Measurements from ENCODE around the gene TCHP.

Gene TCHP

GRCh38 chr12:109953656-109954055 lies 53.6 kb downstream of the TCHP start:
- FAIRE-seq (no peak), DNase-seq (ENCODE audit: insufficient read length, low spot score) (no peak)

GRCh38 chr12:109958374-109958773 lies 58.3 kb downstream of the TCHP start:
- FAIRE-seq (no peak), DNase-seq (ENCODE audit: insufficient read length, low spot score) (no peak)

GRCh38 chr12:109959411-109960093 lies 59.5 kb downstream of the TCHP start:
- FAIRE-seq: no peak
- no peak for DNase-seq (ENCODE audit: insufficient read length, low spot score)

- DNase-seq (ENCODE audit: insufficient read length, low spot score): no peak
- FAIRE-seq: no peak
Observed at GRCh38 chr12:109961201-109961600, 61.1 kb downstream of the TCHP start.

- FAIRE-seq: no peak
- DNase-seq (ENCODE audit: insufficient read length, low spot score): no peak
Observed at GRCh38 chr12:109961612-109962011, 61.5 kb downstream of the TCHP start.

GRCh38 chr12:109962398-109962797 lies 62.3 kb downstream of the TCHP start:
- DNase-seq (ENCODE audit: insufficient read length, low spot score): no peak
- no peak for FAIRE-seq

- no peak for DNase-seq (ENCODE audit: insufficient read length, low spot score)
- no peak for FAIRE-seq
Observed at GRCh38 chr12:109963330-109963729, 63.3 kb downstream of the TCHP start.

- FAIRE-seq: no peak
- no peak for DNase-seq (ENCODE audit: insufficient read length, low spot score)
Observed at GRCh38 chr12:109963743-109964429, 63.8 kb downstream of the TCHP start.

GRCh38 chr12:109966546-109966945 lies 66.5 kb downstream of the TCHP start:
- DNase-seq (ENCODE audit: insufficient read length, low spot score) (no peak), FAIRE-seq (no peak)

- peak; percentile 62 for FAIRE-seq
- no peak for DNase-seq (ENCODE audit: insufficient read length, low spot score)
Observed at GRCh38 chr12:109967383-109968031, 67.4 kb downstream of the TCHP start.

Data from GM19239 (cell line).